SW480 (cell line): Measurements from ENCODE around the gene UBTD1.

Experiments used
- DNase-seq: peaks from one replicate; pipeline ENCODE4 v3.0.0-alpha.2; 2016; ENCODE audit warnings: low spot score

UBTD1 gene

GRCh38 chr10:97483506-97483905 lies 15.2 kb upstream of the UBTD1 start:
- DNase-seq = no peak

DNA sequence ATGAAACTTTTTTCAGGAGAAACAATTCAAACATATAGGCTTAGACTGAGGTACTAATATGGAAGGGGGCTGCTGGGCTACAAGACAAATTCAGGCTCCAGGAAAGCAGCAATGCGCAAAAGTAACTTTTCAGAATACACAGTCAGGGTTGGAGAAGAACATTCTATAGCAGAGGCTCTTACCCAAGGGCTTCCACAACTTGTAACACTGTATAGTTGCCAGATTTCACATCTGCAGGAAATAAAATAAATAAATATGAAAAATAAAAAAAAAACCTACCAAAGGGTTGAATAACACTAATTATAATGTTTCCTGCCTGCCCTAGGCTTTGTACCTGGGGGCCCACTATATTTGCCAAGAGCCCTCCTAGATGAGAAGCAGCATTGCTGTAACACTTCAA lies 14.8 kb upstream of the UBTD1 start:
- no peak for DNase-seq

DNA sequence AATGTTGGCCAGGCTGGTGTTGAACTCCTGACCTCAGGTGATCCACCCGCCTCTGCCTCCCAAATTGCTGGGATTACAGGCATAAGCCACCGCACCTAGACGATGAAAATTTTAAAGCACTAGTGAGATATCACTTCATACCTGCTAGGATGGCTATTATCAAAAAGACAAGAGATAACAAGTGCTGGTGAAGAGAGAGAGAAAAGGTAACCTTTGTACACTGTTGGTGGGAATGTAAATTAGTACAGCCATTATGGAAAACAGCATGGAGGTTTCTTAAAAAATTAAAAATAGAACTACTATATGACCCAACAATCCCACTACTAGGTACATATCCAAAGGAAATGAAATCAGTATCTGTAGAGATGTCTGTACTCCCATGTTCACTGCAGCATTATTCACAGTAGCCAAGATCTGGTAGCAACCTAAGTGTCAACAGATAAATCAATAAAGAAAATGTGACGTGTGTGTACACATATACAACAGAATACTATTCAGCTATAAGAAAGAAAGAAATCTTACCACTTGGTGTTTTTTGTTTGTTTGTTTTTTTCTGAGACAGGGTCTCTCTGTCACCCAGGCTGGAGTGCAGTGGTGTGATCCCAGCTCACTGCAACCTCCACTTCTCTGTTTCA lies 13.0 kb upstream of the UBTD1 start:
- DNase-seq = no peak

DNA sequence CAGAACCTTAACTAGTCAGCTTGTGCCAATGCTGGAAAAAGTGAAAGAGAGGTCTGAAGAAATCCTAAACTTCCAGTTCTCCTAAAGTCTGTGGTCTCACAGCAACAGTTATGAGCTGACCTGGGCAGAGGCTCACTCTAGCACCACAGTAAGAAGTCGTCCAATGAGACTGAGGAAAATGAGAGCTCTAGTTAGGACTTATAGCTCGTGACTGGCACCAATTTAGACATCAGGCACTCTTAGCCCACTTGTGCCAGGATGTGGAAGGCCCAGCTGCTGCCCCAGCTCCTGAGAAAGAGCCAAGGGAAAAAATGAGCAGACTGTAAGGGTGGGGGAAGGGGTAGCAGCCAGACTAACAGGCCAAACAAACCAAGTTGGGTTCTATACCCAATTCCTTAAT lies 8.1 kb upstream of the UBTD1 start:
- no peak for DNase-seq

GRCh38 chr10:97494151-97494550 lies 4.6 kb upstream of the UBTD1 start:
- no peak for DNase-seq

- DNase-seq = no peak
These were observed 3.7 kb upstream of the UBTD1 start for GRCh38 chr10:97494863-97495506.

DNA sequence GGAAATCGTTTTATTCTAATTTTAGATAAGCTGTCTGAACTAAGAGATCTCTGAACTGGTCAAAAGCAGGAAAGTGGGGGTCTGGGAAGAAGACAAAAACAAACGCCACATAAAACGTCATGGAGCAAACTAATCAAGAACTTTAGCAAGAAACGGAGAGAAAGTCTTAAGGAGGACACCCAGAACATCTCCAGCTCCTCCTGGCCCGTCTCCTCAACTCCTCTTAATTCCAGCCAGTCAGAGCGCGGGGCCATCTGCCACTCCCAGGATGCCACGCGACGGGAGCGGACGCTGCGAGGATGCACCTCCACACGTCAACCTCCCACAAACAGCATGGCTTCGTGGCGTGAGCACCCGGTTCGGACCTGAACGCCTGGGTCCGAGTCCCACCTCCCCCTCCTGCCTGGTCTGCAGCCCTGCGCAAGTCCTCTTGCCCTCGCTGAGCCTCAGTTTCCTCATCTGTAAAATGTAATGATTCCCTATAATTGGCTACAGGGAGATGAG lies 1.1 kb upstream of the UBTD1 start:
- peak; percentile 82 for DNase-seq

DNA sequence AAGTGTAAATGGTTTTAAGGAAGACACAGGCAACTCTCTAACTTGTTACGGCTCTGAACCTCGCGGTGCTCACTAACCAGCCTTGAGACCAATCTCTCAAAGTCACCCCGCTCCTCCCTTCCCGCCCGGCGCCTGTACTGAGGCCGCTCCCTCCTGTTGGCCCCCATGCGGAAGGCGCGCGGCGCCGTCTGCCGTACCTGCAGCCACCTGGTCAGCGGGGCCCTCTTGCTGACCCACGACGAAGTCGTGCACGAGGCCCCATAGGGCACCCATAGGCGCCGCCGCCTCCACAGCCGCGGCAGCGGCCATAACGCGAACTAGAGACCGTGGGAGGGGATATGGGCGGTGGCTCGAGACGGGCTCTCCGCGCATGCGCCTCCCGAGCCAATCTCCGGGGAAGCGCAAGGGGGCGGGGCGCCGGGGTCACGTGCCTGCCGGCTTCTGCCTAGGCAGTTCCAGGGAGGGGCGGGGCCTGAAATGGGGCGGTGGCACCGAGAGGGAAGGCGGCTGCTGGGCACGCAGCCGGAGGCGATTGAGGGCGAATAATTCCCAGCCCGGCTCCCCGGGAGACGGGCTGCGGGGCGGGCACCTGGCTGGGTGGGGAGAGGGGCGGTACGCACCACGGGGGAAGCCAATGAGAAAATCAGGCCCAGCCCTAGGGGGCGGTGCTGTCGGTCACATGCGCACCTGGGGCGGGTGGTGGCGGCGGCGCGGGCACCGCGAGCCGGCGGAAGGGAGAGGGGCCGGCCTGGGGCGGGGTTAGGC lies 466 bp upstream of the UBTD1 start, which contains the start of gene MMS19:
Gene MMS19, minus strand, starts transcription at position 347 of the 765 bp plus-strand sequence. Its CDS starts 38 bp downstream, at position 309.
- DNase-seq = peak; percentile 95

- DNase-seq = no peak
These were observed 1.0 kb downstream of the UBTD1 start for GRCh38 chr10:97499561-97500296.

GRCh38 chr10:97500297-97500575 lies 1.5 kb downstream of the UBTD1 start:
- no peak for DNase-seq

DNA sequence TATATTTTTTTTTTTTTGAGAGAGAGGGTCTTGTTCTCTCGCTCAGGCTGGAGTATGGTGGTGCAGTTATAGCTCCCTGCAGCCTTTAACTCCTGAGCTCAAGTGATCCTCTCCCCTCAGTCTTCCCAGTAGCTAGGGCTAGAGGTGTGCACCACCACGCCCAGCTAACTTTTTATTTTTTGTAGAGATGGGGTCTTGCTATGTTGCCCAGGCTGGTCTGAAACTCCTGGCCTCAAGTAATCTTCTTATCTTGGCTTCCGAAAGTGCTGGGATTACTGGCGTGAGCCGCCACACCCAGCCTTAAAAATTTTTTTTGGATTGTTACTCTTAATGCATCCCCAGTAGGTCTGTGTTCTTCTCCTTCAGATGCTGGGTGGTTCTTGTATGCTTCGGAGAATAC lies 4.2 kb downstream of the UBTD1 start:
- DNase-seq = no peak

DNA sequence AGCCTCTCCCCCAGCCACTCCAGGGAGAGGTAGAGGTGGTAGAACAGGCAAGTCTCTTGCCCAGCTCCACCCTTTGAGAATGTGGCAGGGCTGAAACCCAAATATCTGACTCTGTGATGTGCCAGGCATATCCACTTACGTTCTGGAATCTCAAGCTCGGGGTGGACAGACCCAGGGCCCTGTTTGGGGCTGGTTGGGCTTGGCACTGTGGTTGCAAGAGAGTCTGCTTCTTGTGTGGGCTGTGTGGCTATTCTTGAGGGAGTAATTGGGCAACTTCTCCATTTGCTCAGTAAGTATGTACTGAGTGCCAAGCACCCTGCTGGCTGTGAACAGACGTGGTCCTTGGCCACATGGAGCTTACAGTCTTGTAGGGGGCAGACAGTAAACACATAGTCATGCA lies 4.7 kb downstream of the UBTD1 start:
- DNase-seq = no peak

GRCh38 chr10:97505152-97505551 lies 6.4 kb downstream of the UBTD1 start:
- DNase-seq = no peak

DNA sequence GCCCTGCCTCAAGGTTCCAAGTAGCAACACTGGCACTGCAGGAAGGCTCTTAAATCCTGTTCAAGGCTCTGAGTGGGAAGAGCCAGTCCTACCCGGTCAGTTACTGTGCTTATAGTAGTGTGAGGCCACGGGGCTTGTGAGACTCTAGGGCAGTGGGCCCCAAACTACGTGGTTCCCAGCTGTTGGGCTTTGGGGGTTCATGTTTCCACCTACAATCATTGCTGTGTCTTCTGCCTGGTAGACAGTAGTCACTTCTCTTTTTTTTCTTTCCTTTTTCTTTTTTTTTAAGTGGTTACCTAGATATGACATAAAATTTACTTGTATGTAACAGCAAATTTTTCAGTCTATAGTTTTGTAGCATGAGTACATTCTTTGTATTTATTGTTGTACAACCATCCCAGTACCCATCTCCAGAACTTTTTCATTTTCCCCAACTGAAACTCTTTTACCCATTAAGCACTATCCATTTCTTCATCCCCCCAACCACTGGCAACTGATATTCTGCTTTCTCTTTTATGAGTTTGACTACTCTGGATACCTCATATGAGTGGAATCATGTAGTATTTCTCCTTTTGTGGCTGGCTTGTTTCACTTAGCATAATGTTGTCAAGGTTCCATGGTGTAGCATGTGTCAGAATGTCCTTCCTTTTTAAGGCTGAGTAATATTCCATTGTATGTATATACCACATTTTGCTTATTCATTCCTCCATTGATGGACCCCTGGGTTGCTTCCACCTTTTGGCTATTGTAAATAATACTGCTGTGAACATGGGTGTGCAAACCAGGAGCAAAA lies 7.7 kb downstream of the UBTD1 start:
- DNase-seq = no peak

DNA sequence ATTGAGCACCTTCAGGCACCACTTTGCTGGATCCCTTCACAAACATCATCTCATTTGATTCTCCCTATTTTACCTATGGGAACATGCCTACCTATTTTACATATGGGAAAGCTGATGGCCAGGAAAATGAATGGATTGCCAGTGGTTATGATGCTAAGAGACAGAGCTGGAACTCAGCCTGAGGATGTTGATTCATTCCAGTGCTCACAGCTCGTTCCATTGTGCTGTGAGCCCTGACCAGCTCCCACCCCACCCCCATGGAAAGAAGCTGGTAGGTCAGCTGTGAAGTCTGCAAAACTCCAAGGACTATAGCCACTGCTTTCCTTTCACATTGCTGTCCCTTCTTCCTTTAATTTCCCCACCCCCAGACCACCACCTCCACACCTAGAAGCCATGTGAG lies 9.6 kb downstream of the UBTD1 start:
- no peak for DNase-seq

DNA sequence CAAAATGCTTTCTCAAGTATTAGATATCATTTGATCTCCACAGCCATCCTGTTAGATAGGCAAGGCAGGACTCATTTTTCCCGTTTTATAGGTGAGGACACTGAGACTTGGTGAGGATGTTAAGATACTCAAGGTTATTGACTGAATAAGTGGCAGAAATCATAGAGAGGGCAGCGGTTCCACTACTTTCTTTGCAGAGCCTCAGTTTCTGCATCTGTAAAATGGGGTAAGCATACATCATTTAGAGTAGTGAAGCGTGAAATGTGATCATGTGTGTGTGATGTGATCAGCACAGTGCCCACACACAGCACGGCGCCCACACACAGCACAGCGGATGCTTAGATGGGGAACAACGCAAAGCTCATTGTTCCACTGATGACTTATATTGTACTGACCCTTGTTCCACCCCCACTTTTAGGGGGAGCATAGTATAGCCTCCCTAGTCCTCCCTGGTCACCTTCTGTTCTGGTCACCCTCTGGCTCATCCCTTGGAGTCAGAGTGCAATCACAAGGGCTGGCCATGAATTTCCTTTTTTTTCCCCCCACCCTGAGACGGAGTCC lies 10.5 kb downstream of the UBTD1 start:
- DNase-seq = no peak

DNA sequence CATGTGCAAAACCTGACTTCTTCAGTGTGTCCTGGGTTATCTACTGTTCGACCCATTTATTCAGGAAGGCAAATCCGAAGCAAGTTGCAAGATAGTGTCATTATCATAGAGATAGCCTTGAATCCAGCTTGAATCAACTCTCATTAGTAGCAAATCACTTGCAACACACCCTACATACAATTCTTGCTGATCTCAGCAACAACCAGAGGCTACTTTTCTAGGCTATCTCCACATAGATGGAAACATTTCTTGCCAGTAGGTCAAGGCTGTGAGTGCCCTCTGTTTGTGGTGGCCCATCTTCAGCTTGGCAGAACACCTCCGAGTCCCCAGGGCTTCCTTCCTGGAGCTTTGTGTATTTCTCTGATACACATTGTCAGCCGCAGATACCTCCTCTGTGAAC lies 12.0 kb downstream of the UBTD1 start:
- DNase-seq = no peak

- DNase-seq = no peak
These were observed 13.2 kb downstream of the UBTD1 start for GRCh38 chr10:97511711-97512440.

DNA sequence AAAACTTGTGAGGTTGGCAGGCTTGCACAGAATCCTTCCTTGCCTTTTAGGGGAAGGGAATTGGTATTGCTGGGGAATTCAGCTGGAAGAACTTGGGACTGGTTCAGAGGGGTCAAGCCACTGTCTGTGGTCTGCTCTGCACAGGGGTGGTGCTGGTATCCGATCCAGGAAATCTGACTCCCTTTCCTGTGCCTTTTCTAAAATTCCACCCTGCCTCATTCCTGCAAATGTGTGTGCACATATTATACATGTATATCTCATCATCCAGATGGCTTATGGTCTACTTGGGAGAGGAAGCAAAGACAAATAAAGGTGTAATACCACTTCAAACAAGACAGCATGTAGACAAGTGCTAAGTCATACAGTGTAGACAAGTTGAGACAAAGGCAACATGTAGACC lies 14.3 kb downstream of the UBTD1 start:
- DNase-seq = no peak

DNA sequence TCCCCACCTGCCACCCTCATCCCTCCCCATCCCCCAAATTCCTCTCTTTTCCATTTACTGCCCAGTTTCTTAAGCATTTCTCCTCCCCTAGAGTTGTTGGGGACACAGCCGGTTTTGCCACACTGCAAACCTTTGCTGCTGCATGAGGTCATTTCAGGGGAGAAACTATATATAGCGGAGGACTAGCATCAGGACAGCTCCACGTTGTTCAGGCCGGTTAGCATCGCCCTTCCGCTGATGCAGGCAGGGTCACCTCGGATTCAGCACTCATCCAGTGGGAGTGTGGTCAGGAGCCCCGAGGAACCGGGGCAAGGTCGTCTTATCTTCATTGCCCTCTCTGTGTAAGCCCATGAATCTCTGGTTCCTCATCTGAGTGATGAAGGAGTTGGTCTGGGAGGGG lies 15.6 kb downstream of the UBTD1 start:
- no peak for DNase-seq
